Astrocyte of the spinal cord (primary cell): Measurements from ENCODE around the gene PDK4.
"Not testable (repeated sequence)": the region's sequence is repeated elsewhere in the genome, so short reads cannot be mapped to it uniquely, and the experiment has no call there.

ENCODE experiments used
- DNase-seq: peaks from one replicate; pipeline ENCODE4 v3.0.0; 2011; ENCODE audit warnings: low read depth, low spot score
- H3K4me3 ChIP-seq: 2 replicates; pipeline ENCODE4 v1.5.1; 2011; ENCODE audit warnings: low read depth, mild to moderate bottlenecking, low read length, moderate library complexity
- in situ Hi-C: cut with HindIII; loops from 2 replicates; pipeline ENCODE4 v1.10.0; 2017; ENCODE audit warnings: low sequenced_read_pairs
- TF ChIP-seq, protein P1 (sequence below): IDR thresholded peaks from 2 replicates; pipeline ENCODE4 v1.5.1; 2012; ENCODE audit warnings: low read depth, mild to moderate bottlenecking, low read length, inconsistent platforms

Gene PDK4

DNA sequence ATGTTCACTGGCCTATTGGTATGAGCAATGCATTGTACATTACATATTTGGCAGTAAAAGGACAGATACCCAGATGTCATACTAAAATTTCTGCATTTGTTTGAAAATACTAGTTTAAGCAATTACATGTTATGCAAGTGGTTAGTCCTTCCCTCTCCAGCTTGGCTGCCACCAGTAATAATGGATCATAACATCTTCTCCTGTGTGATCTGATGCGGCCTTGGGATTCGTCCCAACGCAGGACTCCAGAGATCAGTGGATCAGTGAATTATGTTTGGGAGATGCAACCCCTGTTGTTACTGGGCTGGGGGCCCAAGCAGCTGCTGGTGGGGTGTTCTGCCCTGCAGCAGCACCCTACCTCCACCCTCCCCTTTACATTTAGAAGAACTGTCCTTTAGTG, 11.2 kb upstream of the PDK4 start:
- no peak for DNase-seq
- in situ Hi-C loops, result no loop called here
- TF ChIP-seq, protein P1, sequence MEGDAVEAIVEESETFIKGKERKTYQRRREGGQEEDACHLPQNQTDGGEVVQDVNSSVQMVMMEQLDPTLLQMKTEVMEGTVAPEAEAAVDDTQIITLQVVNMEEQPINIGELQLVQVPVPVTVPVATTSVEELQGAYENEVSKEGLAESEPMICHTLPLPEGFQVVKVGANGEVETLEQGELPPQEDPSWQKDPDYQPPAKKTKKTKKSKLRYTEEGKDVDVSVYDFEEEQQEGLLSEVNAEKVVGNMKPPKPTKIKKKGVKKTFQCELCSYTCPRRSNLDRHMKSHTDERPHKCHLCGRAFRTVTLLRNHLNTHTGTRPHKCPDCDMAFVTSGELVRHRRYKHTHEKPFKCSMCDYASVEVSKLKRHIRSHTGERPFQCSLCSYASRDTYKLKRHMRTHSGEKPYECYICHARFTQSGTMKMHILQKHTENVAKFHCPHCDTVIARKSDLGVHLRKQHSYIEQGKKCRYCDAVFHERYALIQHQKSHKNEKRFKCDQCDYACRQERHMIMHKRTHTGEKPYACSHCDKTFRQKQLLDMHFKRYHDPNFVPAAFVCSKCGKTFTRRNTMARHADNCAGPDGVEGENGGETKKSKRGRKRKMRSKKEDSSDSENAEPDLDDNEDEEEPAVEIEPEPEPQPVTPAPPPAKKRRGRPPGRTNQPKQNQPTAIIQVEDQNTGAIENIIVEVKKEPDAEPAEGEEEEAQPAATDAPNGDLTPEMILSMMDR, result no peak
- no peak overlapping the region for H3K4me3 ChIP-seq

DNA sequence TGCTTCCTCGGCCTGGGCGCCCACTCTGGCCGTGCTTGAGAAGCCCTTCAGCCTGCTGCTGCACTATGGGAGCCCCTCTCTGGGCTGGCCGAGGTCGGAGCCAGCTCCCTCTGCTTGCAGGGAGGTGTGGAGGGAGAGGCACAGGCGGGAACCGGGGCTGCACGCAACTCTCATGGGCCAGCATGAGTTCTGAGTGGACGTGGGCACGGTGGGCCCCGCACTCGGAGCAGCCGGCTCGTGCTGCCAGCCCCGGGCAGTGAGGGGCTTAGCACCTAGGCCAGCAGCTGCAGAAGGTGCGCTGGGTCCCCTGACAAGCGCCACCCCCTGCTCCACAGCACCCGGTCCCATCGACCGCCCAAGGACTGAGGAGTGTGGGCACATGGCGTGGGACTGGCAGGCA, 9.0 kb upstream of the PDK4 start:
- in situ Hi-C loops, result no loop called here
- no peak for DNase-seq
- TF ChIP-seq, protein P1, result no peak
- H3K4me3 ChIP-seq, result no peak overlapping the region

DNA sequence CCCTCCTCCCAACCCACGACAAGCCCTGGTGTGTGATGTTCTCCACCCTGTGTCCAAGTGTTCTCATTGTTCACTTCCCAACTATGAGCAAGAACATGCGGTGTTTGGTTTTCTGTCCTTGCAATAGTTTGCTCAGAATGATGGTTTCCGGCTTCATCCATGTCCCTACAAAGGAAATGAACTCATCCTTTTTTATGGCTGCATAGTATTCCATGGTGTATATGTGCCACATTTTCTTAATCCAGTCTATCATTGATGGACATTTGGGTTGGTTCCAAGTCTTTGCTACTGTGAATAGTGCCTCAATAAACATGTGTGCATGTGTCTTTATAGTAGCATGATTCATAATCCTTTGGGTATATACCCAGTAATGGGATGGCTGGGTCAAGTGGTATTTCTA, 8.5 kb upstream of the PDK4 start:
- in situ Hi-C loops, H3K4me3 ChIP-seq, DNase-seq: not testable (repeated sequence)

DNA sequence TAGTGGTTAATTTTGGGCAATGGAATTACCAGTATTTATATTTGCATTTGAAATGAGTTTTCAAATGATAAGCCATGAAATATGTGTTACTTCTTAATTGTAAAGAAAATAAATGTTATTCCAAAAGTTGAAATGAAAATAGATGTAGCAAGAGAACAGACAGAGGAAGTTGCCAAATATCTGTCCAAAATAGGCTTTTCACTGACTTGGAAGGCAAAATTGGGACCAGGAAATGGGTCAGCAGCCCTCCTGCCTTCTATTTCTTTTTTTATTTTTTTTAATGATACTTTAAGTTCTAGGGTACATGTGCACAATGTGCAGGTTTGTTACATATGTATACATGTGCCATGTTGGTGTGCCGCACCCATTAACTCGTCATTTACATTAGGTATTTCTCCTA, 8.1 kb upstream of the PDK4 start:
- DNase-seq, in situ Hi-C loops, H3K4me3 ChIP-seq: not testable (repeated sequence)

DNA sequence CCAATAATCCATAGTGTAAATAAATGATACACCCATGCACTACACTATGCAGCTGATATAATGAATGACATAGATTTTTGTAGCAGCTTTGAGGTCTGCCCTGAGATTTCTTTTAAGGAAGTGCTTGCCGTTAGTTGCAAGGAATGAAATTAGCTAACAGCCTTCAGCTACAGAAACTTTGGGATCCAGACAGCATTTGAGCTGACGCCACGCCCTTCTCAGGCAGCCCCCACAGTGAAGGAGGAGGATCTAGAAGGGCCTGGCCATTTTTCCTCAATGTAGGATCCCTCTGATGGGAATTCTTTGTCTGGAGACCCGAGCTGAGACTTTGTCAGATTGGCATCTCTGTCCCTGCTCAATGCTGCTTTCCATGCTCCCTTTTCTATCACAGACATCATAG, 6.1 kb upstream of the PDK4 start:
- no peak for DNase-seq
- in situ Hi-C loops, result no loop called here
- no peak overlapping the region for H3K4me3 ChIP-seq
- TF ChIP-seq, protein P1, result no peak

DNA sequence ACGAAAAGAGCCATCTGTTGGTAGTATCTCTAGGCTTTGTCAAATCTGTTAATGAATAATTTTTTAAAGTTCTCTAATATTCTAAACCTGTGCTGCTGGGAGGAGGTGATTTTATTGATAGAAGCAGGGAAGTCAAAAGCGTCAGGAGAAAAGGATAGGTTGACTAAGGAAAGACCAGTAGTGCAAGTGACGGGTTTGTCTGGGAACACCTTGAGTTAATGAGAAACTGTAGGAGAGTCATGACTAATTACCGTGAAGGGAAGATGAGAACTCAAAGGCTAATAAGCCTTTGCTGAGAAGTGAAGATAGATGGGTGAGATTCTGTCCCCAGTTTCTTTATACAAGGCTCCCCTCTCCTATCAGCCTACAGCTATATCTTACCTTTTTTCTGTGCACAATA, 5.0 kb upstream of the PDK4 start:
- no peak for DNase-seq
- no peak overlapping the region for H3K4me3 ChIP-seq
- TF ChIP-seq, protein P1, result no peak
- in situ Hi-C loops, result no loop called here

DNA sequence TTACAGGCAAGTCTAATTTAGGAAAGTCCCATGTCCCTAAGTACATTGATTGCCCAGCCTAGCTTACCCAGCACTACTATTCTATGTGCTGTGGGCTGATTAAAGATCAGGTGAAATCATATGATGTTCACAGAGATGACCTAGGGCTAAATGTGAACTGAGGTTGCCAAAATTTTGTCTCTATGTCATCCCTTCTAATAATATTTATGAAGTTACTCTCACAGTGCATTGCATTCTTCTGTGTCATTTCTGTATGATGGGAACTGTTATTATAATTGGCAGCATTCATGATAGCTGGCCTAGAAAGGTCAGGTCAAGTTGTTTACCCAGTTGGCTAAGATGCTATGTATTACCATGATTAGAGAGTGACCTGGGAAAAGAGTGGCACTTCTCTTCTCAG, 2.8 kb upstream of the PDK4 start:
- H3K4me3 ChIP-seq, result no peak overlapping the region
- TF ChIP-seq, protein P1, result no peak
- no peak for DNase-seq
- in situ Hi-C loops, result no loop called here

DNA sequence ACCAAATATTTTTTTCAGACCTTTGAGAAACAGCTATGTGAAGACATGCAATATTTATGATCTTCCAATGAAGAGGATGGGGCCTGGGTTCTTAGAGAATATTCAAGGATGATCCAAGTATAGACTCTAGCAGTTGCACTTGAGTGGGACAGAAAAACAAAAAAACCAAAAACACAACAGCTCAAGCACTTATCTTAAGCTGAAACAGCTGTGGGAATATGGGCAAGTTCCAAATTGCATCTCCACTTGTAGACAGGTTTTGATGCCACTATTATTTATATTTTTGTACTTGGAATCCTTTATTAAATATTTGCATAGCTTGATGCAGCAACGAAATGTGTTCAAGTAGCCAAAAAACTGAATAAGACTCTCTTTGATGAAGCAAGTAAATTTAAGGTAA, 2.2 kb upstream of the PDK4 start:
- TF ChIP-seq, protein P1, result no peak
- in situ Hi-C loops, result no loop called here
- no peak for DNase-seq
- no peak overlapping the region for H3K4me3 ChIP-seq
